SU-DHL-6 (cell line): ENCODE data around the gene PEX11B.

Source experiments
- EZH2phosphoT487 ChIP-seq: fragments of 200-600 bp; sonication (generic), shearing (Covaris generic); conservative IDR thresholded peaks from 2 replicates; pipeline ENCODE4 v1.6.1; 2018; ENCODE audit warnings: mild to moderate bottlenecking, antibody characterized with exemption, low read length, moderate library complexity, mixed read lengths
- TF ChIP-seq, protein P1 (sequence below): fragments of 200-600 bp; sonication (generic); IDR thresholded peaks from one replicate; pipeline ENCODE4 v1.5.1; 2017; ENCODE audit warnings: antibody characterized with exemption, mild to moderate bottlenecking, low read length, moderate library complexity; ENCODE audit not compliant: insufficient read depth, poor library complexity, severe bottlenecking

DNA sequence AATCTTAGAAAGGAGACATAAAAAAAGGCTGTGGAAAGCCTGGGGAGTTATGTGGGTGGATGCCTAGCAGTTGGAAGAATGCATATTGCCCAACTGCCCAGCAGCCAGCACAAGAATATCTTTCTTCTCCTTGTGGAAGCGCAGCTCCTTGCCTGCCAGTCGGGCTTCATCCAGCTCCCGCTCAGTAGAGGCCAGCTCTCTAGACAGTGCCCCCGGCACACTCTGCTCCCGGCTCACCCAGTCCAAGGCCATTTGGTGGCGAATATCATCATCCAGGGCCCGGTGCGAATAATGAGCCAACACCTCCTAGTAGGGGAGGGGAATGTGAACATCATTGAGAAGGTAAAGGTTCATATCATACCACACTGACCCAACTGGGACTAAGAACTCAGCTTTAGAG, 17.7 kb upstream of the PEX11B start:
- TF ChIP-seq, protein P1, sequence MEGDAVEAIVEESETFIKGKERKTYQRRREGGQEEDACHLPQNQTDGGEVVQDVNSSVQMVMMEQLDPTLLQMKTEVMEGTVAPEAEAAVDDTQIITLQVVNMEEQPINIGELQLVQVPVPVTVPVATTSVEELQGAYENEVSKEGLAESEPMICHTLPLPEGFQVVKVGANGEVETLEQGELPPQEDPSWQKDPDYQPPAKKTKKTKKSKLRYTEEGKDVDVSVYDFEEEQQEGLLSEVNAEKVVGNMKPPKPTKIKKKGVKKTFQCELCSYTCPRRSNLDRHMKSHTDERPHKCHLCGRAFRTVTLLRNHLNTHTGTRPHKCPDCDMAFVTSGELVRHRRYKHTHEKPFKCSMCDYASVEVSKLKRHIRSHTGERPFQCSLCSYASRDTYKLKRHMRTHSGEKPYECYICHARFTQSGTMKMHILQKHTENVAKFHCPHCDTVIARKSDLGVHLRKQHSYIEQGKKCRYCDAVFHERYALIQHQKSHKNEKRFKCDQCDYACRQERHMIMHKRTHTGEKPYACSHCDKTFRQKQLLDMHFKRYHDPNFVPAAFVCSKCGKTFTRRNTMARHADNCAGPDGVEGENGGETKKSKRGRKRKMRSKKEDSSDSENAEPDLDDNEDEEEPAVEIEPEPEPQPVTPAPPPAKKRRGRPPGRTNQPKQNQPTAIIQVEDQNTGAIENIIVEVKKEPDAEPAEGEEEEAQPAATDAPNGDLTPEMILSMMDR: no peak
- TF ChIP-seq EZH2phosphoT487: no peak
